ENCODE data around the gene GINS1. TPM values are rescaled to one million over a fixed set of nuclear protein-coding genes. Genes with fewer than 3 reads are reported as not detected.

The GINS1 gene
- total and polyA plus RNA-seq, 2 experiments from 2014 or later, result 32.0 to 65.4 TPM

DNA sequence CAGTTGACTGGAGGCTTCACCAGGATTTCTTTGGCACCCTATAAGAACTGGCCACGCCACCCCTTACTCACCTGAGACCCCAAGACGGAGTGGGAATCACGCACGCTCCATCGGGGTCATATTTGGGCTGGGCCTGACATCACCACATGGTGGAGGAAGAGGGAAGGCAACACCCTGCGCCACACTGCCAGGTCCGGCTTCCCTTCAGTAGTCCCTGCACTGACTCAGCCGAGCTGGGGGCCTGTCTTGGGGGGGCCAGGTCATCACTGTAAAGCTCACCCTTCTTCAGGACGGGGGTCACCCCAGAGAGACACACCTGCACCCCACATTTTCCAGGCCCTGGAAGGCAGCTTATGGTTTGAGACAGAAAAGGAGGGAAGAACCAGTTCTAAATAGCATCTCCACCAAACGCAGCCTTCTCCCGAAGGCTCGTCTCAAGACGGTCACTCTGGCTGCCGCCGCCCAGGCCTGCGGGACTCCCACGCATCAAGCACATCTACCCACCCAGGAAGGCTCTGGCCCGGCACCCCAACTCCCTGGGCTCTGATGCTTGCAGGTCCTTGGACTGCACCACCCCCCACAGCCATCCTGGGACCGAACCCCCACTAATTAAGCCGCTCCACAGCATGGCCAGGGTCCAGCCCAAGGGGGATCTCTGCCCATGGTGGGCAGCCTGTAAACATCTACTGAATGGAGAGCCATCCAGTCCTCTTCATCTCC lies 51.8 kb downstream of the GINS1 start (continued):
- no peak for TF ChIP-seq ZNF462 (CRISPR knock-in tag; IDR thresholded peaks at IDR 0.05)
- TF ChIP-seq ETS1 (IDR thresholded peaks at IDR 0.05), result no peak
- no peak for TF ChIP-seq EZH2phosphoT487 (IDR thresholded peaks at IDR 0.05; ENCODE audit: unreplicated experiment)
- TF ChIP-seq, protein P1, sequence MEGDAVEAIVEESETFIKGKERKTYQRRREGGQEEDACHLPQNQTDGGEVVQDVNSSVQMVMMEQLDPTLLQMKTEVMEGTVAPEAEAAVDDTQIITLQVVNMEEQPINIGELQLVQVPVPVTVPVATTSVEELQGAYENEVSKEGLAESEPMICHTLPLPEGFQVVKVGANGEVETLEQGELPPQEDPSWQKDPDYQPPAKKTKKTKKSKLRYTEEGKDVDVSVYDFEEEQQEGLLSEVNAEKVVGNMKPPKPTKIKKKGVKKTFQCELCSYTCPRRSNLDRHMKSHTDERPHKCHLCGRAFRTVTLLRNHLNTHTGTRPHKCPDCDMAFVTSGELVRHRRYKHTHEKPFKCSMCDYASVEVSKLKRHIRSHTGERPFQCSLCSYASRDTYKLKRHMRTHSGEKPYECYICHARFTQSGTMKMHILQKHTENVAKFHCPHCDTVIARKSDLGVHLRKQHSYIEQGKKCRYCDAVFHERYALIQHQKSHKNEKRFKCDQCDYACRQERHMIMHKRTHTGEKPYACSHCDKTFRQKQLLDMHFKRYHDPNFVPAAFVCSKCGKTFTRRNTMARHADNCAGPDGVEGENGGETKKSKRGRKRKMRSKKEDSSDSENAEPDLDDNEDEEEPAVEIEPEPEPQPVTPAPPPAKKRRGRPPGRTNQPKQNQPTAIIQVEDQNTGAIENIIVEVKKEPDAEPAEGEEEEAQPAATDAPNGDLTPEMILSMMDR (conservative IDR thresholded peaks at IDR 0.05; ENCODE audit: low read depth in 2 of 2), result no peak
